Cardiac muscle cell (in vitro differentiated cells and primary cell): ENCODE results near the gene HSPA4L. TPM values are rescaled to one million over a fixed set of nuclear protein-coding genes. Genes with fewer than 3 reads are reported as not detected.

Experiments
- DNase-seq, 2 donors: peaks; one replicate each; pipeline versions ENCODE4 v3.0.0 to v3.0.0-alpha.2; 2010 to 2017; ENCODE audit warnings: low read depth in 1 of 2, low spot score in 1 of 2
- H3K27ac ChIP-seq: fragments of 200-600 bp; sonication (generic); 2 replicates; pipeline ENCODE4 v1.5.1; 2016
- H3K27me3 ChIP-seq: fragments of 200-600 bp; sonication (generic); 2 replicates; pipeline ENCODE4 v1.6.0; 2016; ENCODE audit warnings: control low read depth
- H3K36me3 ChIP-seq: fragments of 200-600 bp; sonication (generic); 2 replicates; pipeline ENCODE4 v1.5.1; 2016; ENCODE audit warnings: control low read depth
- H3K4me1 ChIP-seq: fragments of 200-600 bp; sonication (generic); 2 replicates; pipeline ENCODE4 v1.8.1; 2017; ENCODE audit warnings: low read depth, mild to moderate bottlenecking, mixed run types
- H3K4me3 ChIP-seq: fragments of 200-600 bp; sonication (generic); 2 replicates; pipeline ENCODE4 v1.5.1; 2016; ENCODE audit warnings: mild to moderate bottlenecking
- H3K9me3 ChIP-seq: fragments of 200-600 bp; sonication (generic); 2 replicates; pipeline ENCODE4 v1.5.1; 2017; ENCODE audit warnings: low read depth, mild to moderate bottlenecking, control low read depth
- CTCF ChIP-seq: IDR thresholded peaks from 2 replicates; pipeline ENCODE4 v1.5.1; 2012; ENCODE audit warnings: low read depth, mild to moderate bottlenecking, low read length
- polyA plus RNA-seq: library from polyadenylated mRNA; unstranded; fragments of >200 nt; fragmentation: Nextera tagmentation; extraction: Ambion mirVana; gene quantifications from 2 replicates; pipeline ENCODE4 v1.2.1, GENCODE V29; 2016
- total RNA-seq: library from RNA; depleted of rRNA; stranded (reverse); fragments of >200 nt; gene quantifications from 2 replicates; pipeline ENCODE4 v1.2.3, GENCODE V29; 2016

Gene HSPA4L
- total and polyA plus RNA-seq, 2 experiments from 2014 or later = 2.4 to 2.6 TPM

GRCh38 chr4:127881563-127881864 is 99.4 kb downstream of the HSPA4L start:
- peaks cover 6% of the 10 kb centered on the region for H3K36me3 ChIP-seq
- no peak for DNase-seq
- no peak for TF ChIP-seq CTCF
- peak overlapping the region; percentile 74 for H3K4me3 ChIP-seq
- no peak overlapping the region for H3K27ac ChIP-seq
- H3K4me1 ChIP-seq = no peaks in the 10 kb centered on the region
- no peaks in the 10 kb centered on the region for H3K27me3 ChIP-seq
- H3K9me3 ChIP-seq = no peaks in the 10 kb centered on the region

- no peak for DNase-seq
- Histone ChIP-seq H3K27me3 (no peaks in the 10 kb centered on the region), H3K36me3 (peaks cover 33% of the 10 kb centered on the region), H3K9me3 (no peaks in the 10 kb centered on the region), H3K4me1 (no peaks in the 10 kb centered on the region), H3K27ac (no peak overlapping the region), H3K4me3 (no peak overlapping the region)
- no peak for TF ChIP-seq CTCF
Measured at GRCh38 chr4:127888559-127888958, 106.4 kb downstream of the HSPA4L start.

GRCh38 chr4:127889903-127890302 is 107.8 kb downstream of the HSPA4L start:
- Histone ChIP-seq H3K36me3 (peaks cover 36% of the 10 kb centered on the region), H3K27ac (no peak overlapping the region), H3K9me3 (no peaks in the 10 kb centered on the region), H3K4me1 (no peaks in the 10 kb centered on the region), H3K4me3 (no peak overlapping the region), H3K27me3 (no peaks in the 10 kb centered on the region)
- TF ChIP-seq CTCF = no peak
- peak in 1 of 2 donors; percentile 9 for DNase-seq

Other genes with a start within 250 kb of the HSPA4L start
- gene INTU, start 149.4 kb upstream of the HSPA4L start, total RNA-seq = 5.0 and 18.0 TPM in 2 replicates
- 3.9 and 10.8 TPM in 2 replicates for gene INTU, start 149.4 kb upstream of the HSPA4L start, polyA plus RNA-seq
- gene SLC25A31, start 51.9 kb upstream of the HSPA4L start, total RNA-seq = not detected in 2 replicates
- gene SLC25A31, start 51.9 kb upstream of the HSPA4L start, polyA plus RNA-seq = 0.21 and 0.23 TPM in 2 replicates
- 4.1 and 13.0 TPM in 2 replicates for gene PLK4, start 98.6 kb downstream of the HSPA4L start, total RNA-seq
- 5.2 and 6.5 TPM in 2 replicates for gene PLK4, start 98.6 kb downstream of the HSPA4L start, polyA plus RNA-seq
- 10.5 and 18.4 TPM in 2 replicates for gene MFSD8, start 182.9 kb downstream of the HSPA4L start, total RNA-seq
- 20.4 and 23.6 TPM in 2 replicates for gene MFSD8, start 182.9 kb downstream of the HSPA4L start, polyA plus RNA-seq
- gene ABHD18, start 183.1 kb downstream of the HSPA4L start, total RNA-seq = 16.7 and 18.8 TPM in 2 replicates
- 21.5 and 35.1 TPM in 2 replicates for gene ABHD18, start 183.1 kb downstream of the HSPA4L start, polyA plus RNA-seq